Hepatocyte (in vitro differentiated cells): ENCODE data around the gene UBL3. TPM values are rescaled to one million over a fixed set of nuclear protein-coding genes. Genes with fewer than 3 reads are reported as not detected.

ENCODE experiments used
- DNase-seq: peaks from one replicate; pipeline ENCODE4 v3.0.0-alpha.2; 2016; ENCODE audit warnings: low spot score
- H2AFZ ChIP-seq: fragments of 200-600 bp; sonication (generic); 2 replicates; pipeline ENCODE4 v1.6.0; 2016; ENCODE audit warnings: antibody characterized with exemption, mild to moderate bottlenecking
- H3K27ac ChIP-seq: fragments of 200-600 bp; sonication (generic); 2 replicates; pipeline ENCODE4 v1.5.1; 2016; ENCODE audit warnings: mild to moderate bottlenecking
- H3K27me3 ChIP-seq: fragments of 200-600 bp; sonication (generic); 2 replicates; pipeline ENCODE4 v1.6.1; 2016
- H3K36me3 ChIP-seq: fragments of 200-600 bp; sonication (generic); replicated peaks from 2 replicates; pipeline ENCODE4 v1.5.1; 2016; ENCODE audit warnings: low read depth; ENCODE audit not compliant: insufficient read depth
- H3K4me1 ChIP-seq: fragments of 200-600 bp; sonication (generic); 2 replicates; pipeline ENCODE4 v1.5.1; 2016; ENCODE audit warnings: mild to moderate bottlenecking, moderate library complexity; ENCODE audit not compliant: insufficient read depth
- H3K4me2 ChIP-seq: fragments of 200-600 bp; sonication (generic); 2 replicates; pipeline ENCODE4 v1.6.0; 2016
- H3K4me3 ChIP-seq: fragments of 200-600 bp; sonication (generic); 2 replicates; pipeline ENCODE4 v1.5.1; 2016; ENCODE audit warnings: mild to moderate bottlenecking
- H3K79me2 ChIP-seq: fragments of 200-600 bp; sonication (generic); 2 replicates; pipeline ENCODE4 v1.6.0; 2017; ENCODE audit warnings: mild to moderate bottlenecking
- H3K9me2 ChIP-seq: fragments of 200-600 bp; sonication (generic); replicated peaks from 2 replicates; pipeline ENCODE4 v1.6.0; 2017; ENCODE audit warnings: mild to moderate bottlenecking; ENCODE audit not compliant: insufficient read depth
- H3K9me3 ChIP-seq: fragments of 200-600 bp; sonication (generic); 2 replicates; pipeline ENCODE4 v1.5.1; 2016; ENCODE audit warnings: low read depth, mild to moderate bottlenecking
- H4K20me1 ChIP-seq: fragments of 200-600 bp; sonication (generic); 2 replicates; pipeline ENCODE4 v1.6.0; 2016; ENCODE audit warnings: mild to moderate bottlenecking; ENCODE audit not compliant: insufficient read depth, poor library complexity, severe bottlenecking
- CTCF ChIP-seq: fragments of 200-600 bp; sonication (generic); IDR thresholded peaks from 2 replicates; pipeline ENCODE4 v1.5.1; 2016; ENCODE audit warnings: antibody characterized with exemption, mild to moderate bottlenecking; ENCODE audit not compliant: poor library complexity
- EZH2 ChIP-seq: fragments of 200-600 bp; sonication (generic); IDR thresholded peaks from 2 replicates; pipeline ENCODE4 v1.6.1; 2016; ENCODE audit warnings: antibody characterized with exemption, mild to moderate bottlenecking, borderline replicate concordance
- EZH2phosphoT487 ChIP-seq: fragments of 200-600 bp; sonication (generic); IDR thresholded peaks from one replicate; pipeline ENCODE4 v1.6.1; 2018; ENCODE audit warnings: antibody characterized with exemption, mild to moderate bottlenecking, low read depth, moderate library complexity; ENCODE audit not compliant: unreplicated experiment, severe bottlenecking
- WGBS: methylation state at CpG from one replicate; pipeline ENCODE4 v1.1.6; 2016; ENCODE audit warnings: low lambda C conversion rate; ENCODE audit errors: missing lambda C conversion rate; 5-methylcytosine and 5-hydroxymethylcytosine counted together
- polyA plus RNA-seq: library from polyadenylated mRNA; unstranded; fragments of >200 nt; fragmentation: Nextera tagmentation; extraction: Ambion mirVana; gene quantifications from 2 replicates; pipeline ENCODE4 v1.2.1, GENCODE V29; 2016
- total RNA-seq: library from RNA; depleted of rRNA; stranded (reverse); fragments of >200 nt; gene quantifications from 2 replicates; pipeline ENCODE4 v1.2.3, GENCODE V29; 2014

The UBL3 gene
- total and polyA plus RNA-seq, 2 experiments from 2014 or later: 27.7 to 58.6 TPM

DNA sequence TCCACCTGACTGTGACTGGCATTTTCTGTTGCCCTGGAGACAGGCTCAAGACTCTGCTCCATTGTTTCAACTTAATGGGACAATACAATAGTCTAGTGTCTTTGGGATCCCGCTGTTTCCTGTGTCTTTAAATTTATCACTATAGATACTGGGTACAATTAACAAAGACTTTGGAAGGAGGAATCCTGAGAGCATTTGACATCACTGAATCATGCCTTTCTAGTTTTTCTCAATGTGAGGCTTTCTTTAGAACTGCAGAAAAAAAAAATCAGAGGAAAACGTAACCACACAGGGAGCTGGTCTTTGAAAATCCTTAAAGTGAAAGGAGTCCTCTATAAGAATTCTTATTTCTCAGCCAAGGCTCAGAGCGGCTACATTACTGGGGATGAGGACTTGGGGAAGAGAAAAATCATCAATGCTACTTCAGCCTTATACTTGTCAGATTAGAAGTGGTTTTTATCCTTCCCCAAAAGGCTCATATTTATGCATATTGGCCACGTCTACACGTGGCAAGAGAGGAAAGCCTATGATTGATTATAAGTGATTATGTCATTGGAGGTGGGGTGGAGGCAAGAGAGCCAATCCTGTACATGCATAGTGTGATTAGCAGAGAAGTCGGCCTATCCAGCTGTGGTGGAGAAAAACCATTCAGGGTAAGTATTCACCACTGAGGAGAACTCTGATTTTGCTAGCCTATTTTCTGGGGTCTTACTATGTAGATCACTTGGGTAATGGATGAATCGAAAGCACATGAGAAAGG is 34.4 kb upstream of the UBL3 start:
- Histone ChIP-seq H3K27ac (no peak overlapping the region), H3K36me3 (no peaks in the 10 kb centered on the region), H3K4me2 (no peak overlapping the region), H3K9me3 (no peaks in the 10 kb centered on the region), H3K9me2 (no peaks in the 10 kb centered on the region), H2AFZ (no peak overlapping the region), H3K4me1 (peaks cover 5% of the 10 kb centered on the region), H3K4me3 (no peak overlapping the region), H3K79me2 (no peaks in the 10 kb centered on the region), H3K27me3 (no peaks in the 10 kb centered on the region), H4K20me1 (no peaks in the 10 kb centered on the region)
- no peak for DNase-seq
- TF ChIP-seq EZH2 (no peak), CTCF (no peak), EZH2phosphoT487 (no peak)
- 67% methylated on average over 7 of the region's 7 CpGs for WGBS

DNA sequence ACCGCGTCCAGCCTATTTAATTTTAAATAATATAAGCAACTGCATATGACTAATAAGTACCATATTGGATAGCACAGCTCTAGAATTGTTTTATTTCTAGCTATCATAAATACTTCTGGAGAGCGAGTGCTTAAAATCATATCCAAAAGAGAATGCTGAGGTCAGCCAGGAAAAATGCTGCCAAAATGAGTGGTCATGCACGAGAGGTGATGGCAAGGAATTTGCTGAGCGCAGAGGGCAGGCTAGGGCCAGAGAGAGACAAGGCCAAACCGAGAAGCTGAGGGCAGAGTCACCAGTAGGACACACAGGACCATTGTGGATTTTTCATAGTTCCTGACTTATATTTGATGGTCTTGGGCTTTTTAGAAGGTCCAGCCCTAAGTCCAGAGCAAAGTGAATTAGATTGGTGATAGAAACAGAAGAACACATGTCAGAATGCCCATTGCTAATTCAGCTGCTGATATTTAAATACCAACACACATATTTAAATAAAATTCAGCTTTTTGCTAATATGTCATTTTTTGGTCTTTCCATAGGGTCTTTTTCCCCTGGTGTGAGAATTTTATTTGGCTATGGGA is 33.6 kb upstream of the UBL3 start:
- no peak overlapping the region for H3K4me2 ChIP-seq
- H3K9me2 ChIP-seq: no peaks in the 10 kb centered on the region
- DNase-seq: no peak

DNA sequence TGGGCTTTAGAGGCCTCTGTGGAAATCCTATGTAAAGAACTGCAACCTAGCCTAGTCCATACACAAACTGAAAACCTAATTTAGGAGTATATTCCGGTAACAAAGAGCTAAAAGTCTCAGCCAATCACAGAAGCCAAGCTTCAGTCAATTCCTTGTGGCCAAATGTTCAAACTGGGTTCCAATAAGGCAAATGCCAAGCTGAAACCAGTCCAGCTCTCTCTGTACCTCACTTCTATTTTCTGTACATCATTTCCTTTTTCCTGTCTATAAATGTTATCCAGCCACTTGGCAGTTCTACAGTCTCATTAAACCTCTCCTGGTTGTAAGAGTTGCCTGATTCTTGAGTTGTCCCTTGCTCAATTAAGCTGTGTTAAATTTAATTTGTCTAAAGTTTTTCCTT is 31.7 kb upstream of the UBL3 start:
- TF ChIP-seq EZH2phosphoT487: no peak
- no peak for TF ChIP-seq EZH2
- TF ChIP-seq CTCF: no peak
- WGBS: 0% methylated on average over 1 of the region's 1 CpG
- Histone ChIP-seq H3K9me2 (no peaks in the 10 kb centered on the region), H3K27me3 (no peaks in the 10 kb centered on the region), H3K4me2 (no peak overlapping the region), H3K36me3 (no peaks in the 10 kb centered on the region), H3K79me2 (no peaks in the 10 kb centered on the region), H4K20me1 (no peaks in the 10 kb centered on the region), H3K9me3 (no peaks in the 10 kb centered on the region), H3K27ac (no peak overlapping the region), H2AFZ (no peak overlapping the region), H3K4me3 (no peak overlapping the region), H3K4me1 (peaks cover under 1% of the 10 kb centered on the region)
- no peak for DNase-seq

More for the DNA sequence above, 33.6 kb upstream of the UBL3 start:
- WGBS: 86% methylated on average over 6 of the region's 6 CpGs
- Histone ChIP-seq H3K27me3 (no peaks in the 10 kb centered on the region), H3K27ac (no peak overlapping the region), H3K9me3 (no peaks in the 10 kb centered on the region), H2AFZ (no peak overlapping the region), H3K4me1 (peaks cover 5% of the 10 kb centered on the region), H3K36me3 (no peaks in the 10 kb centered on the region), H4K20me1 (no peaks in the 10 kb centered on the region), H3K4me3 (no peak overlapping the region), H3K79me2 (no peaks in the 10 kb centered on the region)
- TF ChIP-seq EZH2phosphoT487 (no peak), CTCF (no peak), EZH2 (no peak)
